HepG2 (cell line): Measurements from ENCODE around the gene CNNM1. TPM values are rescaled to one million over a fixed set of nuclear protein-coding genes. Genes with fewer than 3 reads are reported as not detected.

Experiments used
- DDIT3 ChIP-seq: sonication (generic); formaldehyde crosslinking; IDR thresholded peaks from 2 replicates; pipeline ENCODE4 v1.4.0; 2020; ENCODE audit warnings: mild to moderate bottlenecking, missing genetic modification reagents
- GATAD2A ChIP-seq: IDR thresholded peaks from 2 replicates; pipeline ENCODE4 v1.6.1; 2016
- NFIB ChIP-seq: sonication (generic); formaldehyde crosslinking; IDR thresholded peaks from 2 replicates; pipeline ENCODE4 v1.9.0; 2021; ENCODE audit warnings: missing genetic modification reagents, mild to moderate bottlenecking, borderline replicate concordance
- RBM39 ChIP-seq: fragments of 200-400 bp; formaldehyde crosslinking; IDR thresholded peaks from one replicate; pipeline ENCODE4 v1.6.1; 2018; ENCODE audit warnings: antibody characterized with exemption, mild to moderate bottlenecking, low read depth, low read length; ENCODE audit not compliant: poor library complexity, severe bottlenecking
- SAFB2 ChIP-seq: sonication (generic); formaldehyde crosslinking; IDR thresholded peaks from 2 replicates; pipeline ENCODE4 v1.5.1; 2020; ENCODE audit warnings: missing genetic modification reagents, low read depth, mild to moderate bottlenecking, borderline replicate concordance
- SNAPC2 ChIP-seq: sonication (generic); formaldehyde crosslinking; IDR thresholded peaks from 2 replicates; pipeline ENCODE4 v1.8.1; 2022; ENCODE audit warnings: mild to moderate bottlenecking, missing genetic modification reagents
- TERF1 ChIP-seq: sonication (generic); formaldehyde crosslinking; IDR thresholded peaks from 2 replicates; pipeline ENCODE4 v1.8.0; 2022; ENCODE audit warnings: mild to moderate bottlenecking, missing genetic modification reagents, moderate library complexity
- TGIF2 ChIP-seq: IDR thresholded peaks from 2 replicates; pipeline ENCODE4 v1.6.1; 2016; ENCODE audit warnings: control low read depth, missing compliant biosample characterization
- UBTF ChIP-seq: sonication (generic); formaldehyde crosslinking; IDR thresholded peaks from 2 replicates; pipeline ENCODE4 v1.4.0; 2020; ENCODE audit warnings: mild to moderate bottlenecking, missing genetic modification reagents
- ZEB1 ChIP-seq: IDR thresholded peaks from 2 replicates; pipeline ENCODE4 v1.6.1; 2012; ENCODE audit warnings: mild to moderate bottlenecking, low read depth, inconsistent platforms; ENCODE audit not compliant: insufficient replicate concordance
- ZFP36L1 ChIP-seq: sonication (generic); formaldehyde crosslinking; IDR thresholded peaks from 2 replicates; pipeline ENCODE4 v1.8.0; 2022; ENCODE audit warnings: mild to moderate bottlenecking, missing genetic modification reagents, moderate library complexity
- ZMYM4 ChIP-seq: sonication (generic); formaldehyde crosslinking; IDR thresholded peaks from 2 replicates; pipeline ENCODE4 v1.8.1; 2023; ENCODE audit warnings: mild to moderate bottlenecking, missing genetic modification reagents
- ZNF253 ChIP-seq: sonication (generic); formaldehyde crosslinking; IDR thresholded peaks from 2 replicates; pipeline ENCODE4 v1.8.0; 2022; ENCODE audit warnings: mild to moderate bottlenecking, missing genetic modification reagents, borderline replicate concordance
- ZNF574 ChIP-seq: sonication (generic); formaldehyde crosslinking; IDR thresholded peaks from 2 replicates; pipeline ENCODE4 v1.4.0; 2020; ENCODE audit warnings: missing genetic modification reagents
- ZNF589 ChIP-seq: sonication (generic); formaldehyde crosslinking; conservative IDR thresholded peaks from 2 replicates; pipeline ENCODE4 v1.8.0; 2022; ENCODE audit warnings: mild to moderate bottlenecking, moderate library complexity, missing genetic modification reagents
- ZNF772 ChIP-seq: sonication (generic); formaldehyde crosslinking; IDR thresholded peaks from 2 replicates; pipeline ENCODE4 v1.5.0; 2020; ENCODE audit warnings: mild to moderate bottlenecking, missing genetic modification reagents
- ZNF792 ChIP-seq: IDR thresholded peaks from 2 replicates; pipeline ENCODE4 v1.6.1; 2016
- ZSCAN31 ChIP-seq: sonication (generic); formaldehyde crosslinking; IDR thresholded peaks from 2 replicates; pipeline ENCODE4 v1.5.0; 2020; ENCODE audit warnings: low read depth, mild to moderate bottlenecking, missing genetic modification reagents
- ZUFSP ChIP-seq: sonication (generic); formaldehyde crosslinking; IDR thresholded peaks from 2 replicates; pipeline ENCODE4 v1.9.0; 2021; ENCODE audit warnings: missing genetic modification reagents, mild to moderate bottlenecking, borderline replicate concordance
- polyA plus RNA-seq, 8 experiments: library from polyadenylated mRNA; depleted of rRNA in 3 of 8; stranded (reverse) in 7 of 8; unstranded in 1 of 8; fragments of >200 nt; fragmentation: Illumina TruSeq in 4 of 8; extraction: Trizol in 4 of 8; gene quantifications; 2 replicates each; pipeline versions ENCODE4 v1.2.1 to v1.2.3, GENCODE V29; 2011 to 2016; ENCODE audit warnings: low read depth in 4 of 8, missing spikeins in 1 of 8, mixed read lengths in 1 of 8; ENCODE audit not compliant: insufficient read depth in 1 of 8
- total RNA-seq, 5 experiments: library from RNA; depleted of rRNA; stranded (reverse); fragments of >200 nt; fragmentation: Illumina TruSeq; extraction: Trizol; gene quantifications; 2 replicates each; pipeline ENCODE4 v1.2.3, GENCODE V29; 2016; ENCODE audit warnings: low read depth in 1 of 5

The CNNM1 gene
- total and polyA plus RNA-seq, 2 of the 13 experiments (the other 11 are each of a cell fraction or from before 2014, with no cell fraction given) = 4.3 to 9.6 TPM

- TF ChIP-seq ZNF574 (CRISPR knock-in tag) (peak; percentile 39; the same call in 1 of the 2 replicates), ZNF772 (peak; percentile 59; the same call in 1 of the 2 replicates), NFIB (CRISPR knock-in tag) (0 out of 2 replicates have a peak, but pooled peaks have one; percentile 61), ZNF792 (0 out of 2 replicates have a peak, but pooled peaks have one; percentile 21), ZNF253 (CRISPR knock-in tag) (0 out of 2 replicates have a peak, but pooled peaks have one; percentile 40), DDIT3 (CRISPR knock-in tag) (no peak), RBM39 (no peak), ZNF589 (CRISPR knock-in tag) (no peak; the same call in 1 of the 2 replicates), UBTF (peak; percentile 82), SAFB2 (CRISPR knock-in tag) (no peak), ZEB1 (no peak), SNAPC2 (0 out of 2 replicates have a peak, but pooled peaks have one; percentile 70), GATAD2A (CRISPR knock-in tag) (no peak), ZMYM4 (CRISPR knock-in tag) (0 out of 2 replicates have a peak, but pooled peaks have one; percentile 7), ZUFSP (CRISPR knock-in tag) (no peak), TGIF2 (no peak), ZSCAN31 (CRISPR knock-in tag) (peak; percentile 87), TERF1 (CRISPR knock-in tag) (peak; percentile 73; the same call in 1 of the 2 replicates), ZFP36L1 (0 out of 2 replicates have a peak, but pooled peaks have one; percentile 3)
These were observed 594 bp downstream of the CNNM1 start (continued) for GRCh38 chr10:99329554-99330346.
